IMR-90 (cell line): ENCODE data around the gene EPB41L2. TPM values are rescaled to one million over a fixed set of nuclear protein-coding genes. Genes with fewer than 3 reads are reported as not detected.

Experiments used
- ATAC-seq: fragments of 200-7000 bp; cut with Tn5 transposase; 2 replicates; pipeline ENCODE4 v1.9.1; 2020; ENCODE audit warnings: low read depth, mild to moderate bottlenecking, moderate library complexity
- BruUV-seq: library from RNA; stranded (reverse); fragments of 400-500 nt; replicated peaks from 2 replicates; lab custom pipeline; 2021; lab: Mats Ljungman, UMichigan
- CTCF ChIA-PET: fragments of 300-600 bp; formaldehyde crosslinking; extraction: SDS; loops from one replicate; lab custom pipeline; 2021; ENCODE audit warnings: antibody characterized with exemption; lab: Yijun Ruan, JAX
- POLR2A ChIA-PET: fragments of 300-600 bp; sonication (Branson Sonifier 250); formaldehyde crosslinking; loops from one replicate; lab custom pipeline; 2022; ENCODE audit warnings: antibody characterized with exemption; ENCODE audit not compliant: unreplicated experiment; lab: Charles Lee
- DNase-seq: peaks from one replicate; pipeline ENCODE4 v3.0.0; 2013
- H2AFZ ChIP-seq: replicated peaks from 2 replicates; pipeline ENCODE3; 2013; ENCODE audit warnings: low read length, mild to moderate bottlenecking; ENCODE audit not compliant: poor library complexity
- H2AK5ac ChIP-seq: 2 replicates; pipeline ENCODE4 v1.6.1; 2013; ENCODE audit warnings: low read depth, low read length, inconsistent platforms
- H2AK9ac ChIP-seq: replicated peaks from 2 replicates; pipeline ENCODE3; 2013; ENCODE audit warnings: mild to moderate bottlenecking, low read depth, low read length, moderate library complexity; ENCODE audit not compliant: poor library complexity
- H2BK120ac ChIP-seq: 2 replicates; pipeline ENCODE4 v1.6.1; 2013; ENCODE audit warnings: low read depth, low read length, inconsistent platforms
- H2BK15ac ChIP-seq: 3 replicates; pipeline ENCODE4 v1.6.1; 2013; ENCODE audit warnings: low read depth, low read length, inconsistent platforms
- H2BK20ac ChIP-seq: 2 replicates; pipeline ENCODE4 v1.6.1; 2013; ENCODE audit warnings: low read depth, mild to moderate bottlenecking, inconsistent platforms, low read length, moderate library complexity
- H2BK5ac ChIP-seq: 2 replicates; pipeline ENCODE4 v1.6.1; 2013; ENCODE audit warnings: mild to moderate bottlenecking, low read depth, low read length, inconsistent platforms; ENCODE audit not compliant: poor library complexity, severe bottlenecking
- H3K14ac ChIP-seq: replicated peaks from 2 replicates; pipeline ENCODE4 v1.6.1; 2013; ENCODE audit warnings: low read depth, low read length, inconsistent platforms
- H3K18ac ChIP-seq: 2 replicates; pipeline ENCODE4 v1.6.1; 2013; ENCODE audit warnings: low read depth, low read length, control low read depth
- H3K23ac ChIP-seq: 2 replicates; pipeline ENCODE4 v1.6.1; 2013; ENCODE audit warnings: low read depth, low read length, inconsistent platforms
- H3K27ac ChIP-seq: 2 replicates; pipeline ENCODE4 v1.5.1; 2013; ENCODE audit warnings: mild to moderate bottlenecking, control low read depth, low read length; ENCODE audit not compliant: insufficient read depth
- H3K27me3 ChIP-seq: 2 replicates; pipeline ENCODE4 v1.6.1; 2013; ENCODE audit warnings: low read length; ENCODE audit not compliant: control insufficient read depth, insufficient read depth
- H3K36me3 ChIP-seq: 2 replicates; pipeline ENCODE4 v1.6.1; 2013; ENCODE audit warnings: low read length, mixed read lengths; ENCODE audit not compliant: control insufficient read depth, insufficient read depth
- H3K4ac ChIP-seq: 2 replicates; pipeline ENCODE4 v1.6.1; 2013; ENCODE audit warnings: low read depth, low read length, inconsistent platforms
- H3K4me1 ChIP-seq: 2 replicates; pipeline ENCODE4 v1.6.1; 2013; ENCODE audit warnings: low read length, mixed read lengths; ENCODE audit not compliant: control insufficient read depth, insufficient read depth
- H3K4me2 ChIP-seq: 2 replicates; pipeline ENCODE4 v1.6.1; 2013; ENCODE audit warnings: low read depth, mild to moderate bottlenecking, control low read depth, low read length, moderate library complexity
- H3K4me3 ChIP-seq: 2 replicates; pipeline ENCODE4 v1.5.1; 2013; ENCODE audit warnings: low read depth, mild to moderate bottlenecking, control low read depth, low read length, moderate library complexity; ENCODE audit not compliant: insufficient read depth
- H3K56ac ChIP-seq: 2 replicates; pipeline ENCODE4 v1.6.1; 2013; ENCODE audit warnings: low read length, inconsistent platforms; ENCODE audit not compliant: insufficient read depth; ENCODE audit errors: extremely low read depth
- H3K79me1 ChIP-seq, 2 experiments: 2 replicates each; pipeline ENCODE4 v1.6.1; 2013; ENCODE audit warnings: low read length in 2 of 2, inconsistent platforms in 1 of 2, low read depth in 1 of 2
- H3K9ac ChIP-seq: 2 replicates; pipeline ENCODE4 v1.6.1; 2013; ENCODE audit warnings: low read depth, low read length, control low read depth
- H3K9me1 ChIP-seq: 2 replicates; pipeline ENCODE4 v1.6.1; 2013; ENCODE audit warnings: low read length, inconsistent platforms; ENCODE audit not compliant: insufficient read depth
- H3K9me3 ChIP-seq: 2 replicates; pipeline ENCODE4 v1.6.1; 2013; ENCODE audit warnings: low read length; ENCODE audit not compliant: control insufficient read depth, insufficient read depth
- H4K20me1 ChIP-seq: 2 replicates; pipeline ENCODE4 v1.6.1; 2013; ENCODE audit warnings: low read length, inconsistent platforms; ENCODE audit not compliant: insufficient read depth
- H4K5ac ChIP-seq: 2 replicates; pipeline ENCODE4 v1.6.1; 2013; ENCODE audit warnings: mild to moderate bottlenecking, low read depth, low read length, control low read depth
- H4K8ac ChIP-seq, 2 experiments: 2 replicates each; pipeline ENCODE4 v1.6.1; 2013; ENCODE audit warnings: low read depth in 2 of 2, low read length in 2 of 2, control low read depth in 1 of 2, inconsistent platforms in 1 of 2
- H4K91ac ChIP-seq: 2 replicates; pipeline ENCODE4 v1.6.1; 2013; ENCODE audit warnings: low read depth, low read length, inconsistent platforms; ENCODE audit not compliant: insufficient read depth
- BHLHE40 ChIP-seq: fragments of 150-350 bp; IDR thresholded peaks from 2 replicates; pipeline ENCODE4 v1.6.1; 2016; ENCODE audit warnings: mild to moderate bottlenecking, low read depth, low read length
- CEBPB ChIP-seq: IDR thresholded peaks from 2 replicates; pipeline ENCODE4 v1.6.1; 2012; ENCODE audit warnings: low read depth, low read length, improper control_type of control experiment
- CHD1 ChIP-seq: IDR thresholded peaks from 2 replicates; pipeline ENCODE4 v1.6.1; 2012; ENCODE audit warnings: low read depth, low read length, improper control_type of control experiment
- CTCF ChIP-seq: conservative IDR thresholded peaks from 2 replicates; pipeline ENCODE4 v1.5.1; 2012; ENCODE audit warnings: mild to moderate bottlenecking, low read depth, low read length, improper control_type of control experiment
- ELK1 ChIP-seq: fragments of 150-350 bp; IDR thresholded peaks from 2 replicates; pipeline ENCODE4 v1.6.1; 2016; ENCODE audit warnings: low read depth, mild to moderate bottlenecking, low read length, moderate library complexity, borderline replicate concordance
- FOS ChIP-seq: fragments of 150-350 bp; IDR thresholded peaks from 2 replicates; pipeline ENCODE4 v1.6.1; 2016; ENCODE audit warnings: low read depth, low read length
- MAFK ChIP-seq: IDR thresholded peaks from 2 replicates; pipeline ENCODE4 v1.6.1; 2012; ENCODE audit warnings: low read depth, low read length, improper control_type of control experiment
- MAZ ChIP-seq: IDR thresholded peaks from 2 replicates; pipeline ENCODE4 v1.6.1; 2012; ENCODE audit warnings: low read depth, mild to moderate bottlenecking, low read length, improper control_type of control experiment, moderate library complexity, borderline replicate concordance
- MXI1 ChIP-seq: IDR thresholded peaks from 2 replicates; pipeline ENCODE4 v1.6.1; 2012; ENCODE audit warnings: low read depth, mild to moderate bottlenecking, low read length, moderate library complexity, borderline replicate concordance
- NFE2L2 ChIP-seq: fragments of 150-350 bp; IDR thresholded peaks from 2 replicates; pipeline ENCODE4 v1.6.1; 2016; ENCODE audit warnings: low read depth, mild to moderate bottlenecking, low read length
- POLR2A ChIP-seq: IDR thresholded peaks from 2 replicates; pipeline ENCODE4 v1.6.1; 2012; ENCODE audit warnings: mild to moderate bottlenecking, low read depth, low read length
- RAD21 ChIP-seq: IDR thresholded peaks from 2 replicates; pipeline ENCODE4 v1.6.1; 2012; ENCODE audit warnings: low read length, improper control_type of control experiment
- RCOR1 ChIP-seq: IDR thresholded peaks from 2 replicates; pipeline ENCODE4 v1.6.1; 2012; ENCODE audit warnings: mild to moderate bottlenecking, low read length, improper control_type of control experiment; ENCODE audit not compliant: insufficient replicate concordance
- RFX5 ChIP-seq: IDR thresholded peaks from 2 replicates; pipeline ENCODE4 v1.8.0; 2012; ENCODE audit warnings: low read depth, mild to moderate bottlenecking, low read length, moderate library complexity
- SMC3 ChIP-seq: fragments of 150-350 bp; IDR thresholded peaks from 2 replicates; pipeline ENCODE4 v1.6.1; 2016; ENCODE audit warnings: low read depth, mild to moderate bottlenecking, antibody characterized with exemption, low read length, moderate library complexity
- USF2 ChIP-seq: fragments of 150-350 bp; IDR thresholded peaks from 2 replicates; pipeline ENCODE4 v1.6.1; 2017; ENCODE audit warnings: mild to moderate bottlenecking, antibody characterized with exemption, low read length, low read depth
- WGBS, 2 experiments: methylation state at CpG; one replicate each; pipeline versions ENCODE4 v1.1.5 to v1.1.7; 2013; ENCODE audit warnings: missing lambda C conversion rate in 2 of 2; ENCODE audit not compliant: insufficient read length in 1 of 2; ENCODE audit errors: extremely low coverage in 2 of 2; 5-methylcytosine and 5-hydroxymethylcytosine counted together
- dilution Hi-C: fragments of 300-500 bp; cut with HindIII; formaldehyde crosslinking; loops from one replicate; pipeline ENCODE4 v1.14.3; 2018; ENCODE audit warnings: low sequenced_read_pairs; ENCODE audit not compliant: unreplicated experiment
- in situ Hi-C: fragments of 300-500 bp; cut with MboI; formaldehyde crosslinking; loops from 3 replicates; pipeline ENCODE4 v1.14.3; 2019; ENCODE audit warnings: low sequenced_read_pairs, inconsistent platforms, mixed read lengths
- intact Hi-C: fragments of 100-400 bp; cut with micrococcal nuclease; formaldehyde crosslinking; loops from 2 replicates; pipeline ENCODE4 v1.10.0; 2022
- polyA plus RNA-seq, 3 experiments: library from polyadenylated mRNA; depleted of rRNA; stranded (reverse); fragments of >200 nt; gene quantifications; 2 replicates each; pipeline ENCODE4 v1.2.3, GENCODE V29; 2012; ENCODE audit warnings: low replicate concordance in 1 of 3
- total RNA-seq: library from RNA; depleted of rRNA; stranded (reverse); fragments of >200 nt; gene quantifications from 2 replicates; pipeline ENCODE4 v1.2.3, GENCODE V29; 2012

Gene EPB41L2
- total and polyA plus RNA-seq, 2 of the 4 experiments (the other 2 are of a cell fraction): 85.7 to 99.8 TPM

GRCh38 chr6:130980310-130981032, 82.6 kb downstream of the EPB41L2 start:
- ATAC-seq (no peak), DNase-seq (no peak)
- Histone ChIP-seq H3K36me3 (no peaks in the 10 kb centered on the region), H3K4me3 (no peak overlapping the region), H3K18ac (no peak overlapping the region), H3K56ac (no peak overlapping the region), H4K91ac (no peak overlapping the region), H4K5ac (no peak overlapping the region), H2BK20ac (no peak overlapping the region), H2AK9ac (no peak overlapping the region), H2AK5ac (no peak overlapping the region), H2AFZ (no peak overlapping the region), H4K8ac (no peak overlapping the region), H3K27me3 (no peaks in the 10 kb centered on the region), H3K27ac (no peak overlapping the region), H3K4ac (no peak overlapping the region), H2BK5ac (no peak overlapping the region), H3K79me1 (peaks cover 49 to 74% of the 10 kb centered on the region in 2 experiments), H3K9ac (no peak overlapping the region), H3K9me1 (peaks cover 6% of the 10 kb centered on the region; the same call in 1 of the 2 replicates), H3K23ac (no peak overlapping the region), H2BK120ac (no peak overlapping the region), H3K4me2 (no peak overlapping the region), H4K20me1 (peaks cover 29% of the 10 kb centered on the region), H2BK15ac (no peak overlapping the region), H3K14ac (0 out of 2 replicates have a peak overlapping the region, but pooled peaks have one; percentile 19), H3K9me3 (no peaks in the 10 kb centered on the region), H3K4me1 (peaks cover 4% of the 10 kb centered on the region)
- BruUV-seq: no TSS peak
- intact Hi-C loops (no loop called here), in situ Hi-C loops (no loop called here), dilution Hi-C loops (no loop called here)
- TF ChIP-seq NFE2L2 (no peak), SMC3 (no peak), POLR2A (no peak), CEBPB (no peak), FOS (no peak), ELK1 (no peak), BHLHE40 (no peak), CHD1 (no peak), RCOR1 (no peak), MXI1 (no peak), RAD21 (no peak), RFX5 (no peak), USF2 (no peak), MAFK (no peak), CTCF (no peak), MAZ (no peak)
- CTCF ChIA-PET: no interaction called here
- no CpG with 5 or more reads among the region's 5 CpGs for WGBS, 2 experiments
- POLR2A ChIA-PET: no interaction called here
